HepG2 (cell line): Measurements from ENCODE around the gene KANSL3. TPM values are rescaled to one million over a fixed set of nuclear protein-coding genes. Genes with fewer than 3 reads are reported as not detected.

Experiments
- CHD2 ChIP-seq: IDR thresholded peaks from 2 replicates; pipeline ENCODE4 v1.6.1; 2011; ENCODE audit warnings: low read depth, low read length, improper control_type of control experiment
- GLI4 ChIP-seq: sonication (generic); formaldehyde crosslinking; IDR thresholded peaks from 2 replicates; pipeline ENCODE4 v1.5.1; 2020; ENCODE audit warnings: missing genetic modification reagents, mild to moderate bottlenecking, moderate library complexity, borderline replicate concordance
- KLF12 ChIP-seq: sonication (generic); formaldehyde crosslinking; IDR thresholded peaks from 2 replicates; pipeline ENCODE4 v1.4.0; 2020; ENCODE audit warnings: missing genetic modification reagents, borderline replicate concordance
- NFE2L1 ChIP-seq: sonication (generic); formaldehyde crosslinking; IDR thresholded peaks from 2 replicates; pipeline ENCODE4 v1.4.0; 2020; ENCODE audit warnings: missing genetic modification reagents, mild to moderate bottlenecking, borderline replicate concordance
- PHF8 ChIP-seq: sonication (generic); formaldehyde crosslinking; IDR thresholded peaks from 2 replicates; pipeline ENCODE4 v1.5.0; 2020; ENCODE audit warnings: missing genetic modification reagents
- POLR2A ChIP-seq, 2 experiments: IDR thresholded peaks; 2 replicates each; pipeline ENCODE4 v1.6.1; 2011; ENCODE audit warnings: low read depth in 2 of 2, low read length in 2 of 2, mild to moderate bottlenecking in 1 of 2, moderate library complexity in 1 of 2; ENCODE audit not compliant: insufficient read depth in 1 of 2
- ZNF724P ChIP-seq: sonication (generic); formaldehyde crosslinking; IDR thresholded peaks from 2 replicates; pipeline ENCODE4 v1.8.0; 2022; ENCODE audit warnings: missing genetic modification reagents, borderline replicate concordance
- ZNF816 ChIP-seq: sonication (generic); formaldehyde crosslinking; IDR thresholded peaks from 2 replicates; pipeline ENCODE4 v1.8.0; 2022; ENCODE audit warnings: missing genetic modification reagents, mild to moderate bottlenecking, borderline replicate concordance
- ZSCAN22 ChIP-seq: sonication (generic); formaldehyde crosslinking; IDR thresholded peaks from 2 replicates; pipeline ENCODE4 v1.4.0; 2020; ENCODE audit warnings: mild to moderate bottlenecking, missing genetic modification reagents
- polyA plus RNA-seq, 8 experiments: library from polyadenylated mRNA; depleted of rRNA in 3 of 8; stranded (reverse) in 7 of 8; unstranded in 1 of 8; fragments of >200 nt; fragmentation: Illumina TruSeq in 4 of 8; extraction: Trizol in 4 of 8; gene quantifications; 2 replicates each; pipeline versions ENCODE4 v1.2.1 to v1.2.3, GENCODE V29; 2011 to 2016; ENCODE audit warnings: low read depth in 4 of 8, missing spikeins in 1 of 8, mixed read lengths in 1 of 8; ENCODE audit not compliant: insufficient read depth in 1 of 8
- total RNA-seq, 5 experiments: library from RNA; depleted of rRNA; stranded (reverse); fragments of >200 nt; fragmentation: Illumina TruSeq; extraction: Trizol; gene quantifications; 2 replicates each; pipeline ENCODE4 v1.2.3, GENCODE V29; 2016; ENCODE audit warnings: low read depth in 1 of 5
- TF ChIP-seq, protein P1 (sequence below): conservative IDR thresholded peaks from 2 replicates; pipeline ENCODE4 v1.6.1; 2018; ENCODE audit warnings: missing genetic modification reagents
- TF ChIP-seq, protein P2 (sequence below): sonication (generic); formaldehyde crosslinking; IDR thresholded peaks from 2 replicates; pipeline ENCODE4 v1.4.0; 2020; ENCODE audit warnings: mild to moderate bottlenecking, missing genetic modification reagents, borderline replicate concordance
- TF ChIP-seq, protein P3 (sequence below): sonication (generic); formaldehyde crosslinking; IDR thresholded peaks from 2 replicates; pipeline ENCODE4 v1.5.1; 2020; ENCODE audit warnings: mild to moderate bottlenecking, missing genetic modification reagents, borderline replicate concordance

Gene KANSL3
- total and polyA plus RNA-seq, 2 of the 13 experiments (the other 11 are each of a cell fraction or from before 2014, with no cell fraction given): 20.8 to 37.3 TPM

DNA sequence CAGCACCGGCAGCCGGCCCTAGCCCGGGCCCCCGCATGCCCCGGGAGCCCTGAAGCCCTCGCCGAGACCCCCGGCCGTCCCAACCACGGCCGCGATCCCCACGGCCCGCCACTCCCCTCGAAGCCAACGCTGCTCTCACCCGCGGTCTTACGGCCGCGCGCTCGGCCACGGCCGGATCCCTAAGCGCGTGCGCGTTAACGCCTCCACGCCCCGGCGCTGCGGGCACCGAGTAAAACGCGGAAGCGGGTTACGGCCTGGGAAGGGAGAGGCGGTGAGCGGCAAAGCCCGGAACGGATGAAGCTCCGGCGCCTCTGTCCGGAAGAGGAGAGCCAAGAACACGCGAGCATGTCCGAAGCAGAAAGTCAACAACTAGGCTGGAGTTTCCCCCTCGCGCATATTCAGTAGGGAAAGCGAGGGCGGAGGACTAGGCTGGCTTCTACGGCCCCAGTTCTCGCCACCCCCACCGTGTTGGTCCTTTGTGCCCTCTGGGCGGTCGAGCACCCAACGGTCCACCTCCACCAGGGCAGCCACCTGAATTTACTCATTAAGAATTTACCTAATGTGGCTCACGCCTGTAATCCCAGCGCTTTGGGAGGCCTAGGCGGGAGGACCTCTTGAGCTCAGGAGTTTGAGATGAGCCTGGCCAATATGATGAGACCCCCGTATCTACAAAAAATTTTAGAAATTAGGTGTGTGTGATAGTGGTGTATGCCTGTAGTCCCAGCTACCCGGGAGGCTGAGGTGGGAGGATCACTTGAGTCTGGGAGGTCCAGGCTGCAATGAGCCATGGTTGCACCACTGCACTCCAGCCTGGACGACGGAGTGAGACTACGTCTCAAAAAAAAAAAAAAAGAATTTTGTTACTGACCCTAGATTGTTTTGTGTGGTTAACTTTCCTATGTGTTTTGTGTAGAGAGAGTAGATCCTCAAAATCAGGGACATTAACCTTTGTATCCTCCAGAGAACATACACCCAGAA is at the start of gene KANSL3 (continued):
- TF ChIP-seq, protein P1, sequence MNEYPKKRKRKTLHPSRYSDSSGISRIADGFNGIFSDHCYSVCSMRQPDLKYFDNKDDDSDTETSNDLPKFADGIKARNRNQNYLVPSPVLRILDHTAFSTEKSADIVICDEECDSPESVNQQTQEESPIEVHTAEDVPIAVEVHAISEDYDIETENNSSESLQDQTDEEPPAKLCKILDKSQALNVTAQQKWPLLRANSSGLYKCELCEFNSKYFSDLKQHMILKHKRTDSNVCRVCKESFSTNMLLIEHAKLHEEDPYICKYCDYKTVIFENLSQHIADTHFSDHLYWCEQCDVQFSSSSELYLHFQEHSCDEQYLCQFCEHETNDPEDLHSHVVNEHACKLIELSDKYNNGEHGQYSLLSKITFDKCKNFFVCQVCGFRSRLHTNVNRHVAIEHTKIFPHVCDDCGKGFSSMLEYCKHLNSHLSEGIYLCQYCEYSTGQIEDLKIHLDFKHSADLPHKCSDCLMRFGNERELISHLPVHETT: peak; percentile 95
- TF ChIP-seq NFE2L1 (CRISPR knock-in tag): no peak
- peak; percentile 91; the same call in 1 of the 2 replicates for TF ChIP-seq ZNF724P (CRISPR knock-in tag)
- peak; percentile 87 to 97 for TF ChIP-seq POLR2A (IDR thresholded peaks at IDR 0.05; ENCODE audit: insufficient read depth in 1 of 2, low read depth in 2 of 2, low read length in 2 of 2)
- TF ChIP-seq CHD2: peak; percentile 70; the same call in 1 of the 2 replicates
- peak; percentile 88; the same call in 1 of the 2 replicates for TF ChIP-seq KLF12
- TF ChIP-seq PHF8 (CRISPR knock-in tag): peak; percentile 99
- TF ChIP-seq, protein P2, sequence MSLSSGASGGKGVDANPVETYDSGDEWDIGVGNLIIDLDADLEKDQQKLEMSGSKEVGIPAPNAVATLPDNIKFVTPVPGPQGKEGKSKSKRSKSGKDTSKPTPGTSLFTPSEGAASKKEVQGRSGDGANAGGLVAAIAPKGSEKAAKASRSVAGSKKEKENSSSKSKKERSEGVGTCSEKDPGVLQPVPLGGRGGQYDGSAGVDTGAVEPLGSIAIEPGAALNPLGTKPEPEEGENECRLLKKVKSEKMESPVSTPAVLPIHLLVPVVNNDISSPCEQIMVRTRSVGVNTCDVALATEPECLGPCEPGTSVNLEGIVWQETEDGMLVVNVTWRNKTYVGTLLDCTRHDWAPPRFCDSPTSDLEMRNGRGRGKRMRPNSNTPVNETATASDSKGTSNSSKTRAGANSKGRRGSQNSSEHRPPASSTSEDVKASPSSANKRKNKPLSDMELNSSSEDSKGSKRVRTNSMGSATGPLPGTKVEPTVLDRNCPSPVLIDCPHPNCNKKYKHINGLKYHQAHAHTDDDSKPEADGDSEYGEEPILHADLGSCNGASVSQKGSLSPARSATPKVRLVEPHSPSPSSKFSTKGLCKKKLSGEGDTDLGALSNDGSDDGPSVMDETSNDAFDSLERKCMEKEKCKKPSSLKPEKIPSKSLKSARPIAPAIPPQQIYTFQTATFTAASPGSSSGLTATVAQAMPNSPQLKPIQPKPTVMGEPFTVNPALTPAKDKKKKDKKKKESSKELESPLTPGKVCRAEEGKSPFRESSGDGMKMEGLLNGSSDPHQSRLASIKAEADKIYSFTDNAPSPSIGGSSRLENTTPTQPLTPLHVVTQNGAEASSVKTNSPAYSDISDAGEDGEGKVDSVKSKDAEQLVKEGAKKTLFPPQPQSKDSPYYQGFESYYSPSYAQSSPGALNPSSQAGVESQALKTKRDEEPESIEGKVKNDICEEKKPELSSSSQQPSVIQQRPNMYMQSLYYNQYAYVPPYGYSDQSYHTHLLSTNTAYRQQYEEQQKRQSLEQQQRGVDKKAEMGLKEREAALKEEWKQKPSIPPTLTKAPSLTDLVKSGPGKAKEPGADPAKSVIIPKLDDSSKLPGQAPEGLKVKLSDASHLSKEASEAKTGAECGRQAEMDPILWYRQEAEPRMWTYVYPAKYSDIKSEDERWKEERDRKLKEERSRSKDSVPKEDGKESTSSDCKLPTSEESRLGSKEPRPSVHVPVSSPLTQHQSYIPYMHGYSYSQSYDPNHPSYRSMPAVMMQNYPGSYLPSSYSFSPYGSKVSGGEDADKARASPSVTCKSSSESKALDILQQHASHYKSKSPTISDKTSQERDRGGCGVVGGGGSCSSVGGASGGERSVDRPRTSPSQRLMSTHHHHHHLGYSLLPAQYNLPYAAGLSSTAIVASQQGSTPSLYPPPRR (CRISPR knock-in tag): peak; percentile 88
- TF ChIP-seq, protein P3, sequence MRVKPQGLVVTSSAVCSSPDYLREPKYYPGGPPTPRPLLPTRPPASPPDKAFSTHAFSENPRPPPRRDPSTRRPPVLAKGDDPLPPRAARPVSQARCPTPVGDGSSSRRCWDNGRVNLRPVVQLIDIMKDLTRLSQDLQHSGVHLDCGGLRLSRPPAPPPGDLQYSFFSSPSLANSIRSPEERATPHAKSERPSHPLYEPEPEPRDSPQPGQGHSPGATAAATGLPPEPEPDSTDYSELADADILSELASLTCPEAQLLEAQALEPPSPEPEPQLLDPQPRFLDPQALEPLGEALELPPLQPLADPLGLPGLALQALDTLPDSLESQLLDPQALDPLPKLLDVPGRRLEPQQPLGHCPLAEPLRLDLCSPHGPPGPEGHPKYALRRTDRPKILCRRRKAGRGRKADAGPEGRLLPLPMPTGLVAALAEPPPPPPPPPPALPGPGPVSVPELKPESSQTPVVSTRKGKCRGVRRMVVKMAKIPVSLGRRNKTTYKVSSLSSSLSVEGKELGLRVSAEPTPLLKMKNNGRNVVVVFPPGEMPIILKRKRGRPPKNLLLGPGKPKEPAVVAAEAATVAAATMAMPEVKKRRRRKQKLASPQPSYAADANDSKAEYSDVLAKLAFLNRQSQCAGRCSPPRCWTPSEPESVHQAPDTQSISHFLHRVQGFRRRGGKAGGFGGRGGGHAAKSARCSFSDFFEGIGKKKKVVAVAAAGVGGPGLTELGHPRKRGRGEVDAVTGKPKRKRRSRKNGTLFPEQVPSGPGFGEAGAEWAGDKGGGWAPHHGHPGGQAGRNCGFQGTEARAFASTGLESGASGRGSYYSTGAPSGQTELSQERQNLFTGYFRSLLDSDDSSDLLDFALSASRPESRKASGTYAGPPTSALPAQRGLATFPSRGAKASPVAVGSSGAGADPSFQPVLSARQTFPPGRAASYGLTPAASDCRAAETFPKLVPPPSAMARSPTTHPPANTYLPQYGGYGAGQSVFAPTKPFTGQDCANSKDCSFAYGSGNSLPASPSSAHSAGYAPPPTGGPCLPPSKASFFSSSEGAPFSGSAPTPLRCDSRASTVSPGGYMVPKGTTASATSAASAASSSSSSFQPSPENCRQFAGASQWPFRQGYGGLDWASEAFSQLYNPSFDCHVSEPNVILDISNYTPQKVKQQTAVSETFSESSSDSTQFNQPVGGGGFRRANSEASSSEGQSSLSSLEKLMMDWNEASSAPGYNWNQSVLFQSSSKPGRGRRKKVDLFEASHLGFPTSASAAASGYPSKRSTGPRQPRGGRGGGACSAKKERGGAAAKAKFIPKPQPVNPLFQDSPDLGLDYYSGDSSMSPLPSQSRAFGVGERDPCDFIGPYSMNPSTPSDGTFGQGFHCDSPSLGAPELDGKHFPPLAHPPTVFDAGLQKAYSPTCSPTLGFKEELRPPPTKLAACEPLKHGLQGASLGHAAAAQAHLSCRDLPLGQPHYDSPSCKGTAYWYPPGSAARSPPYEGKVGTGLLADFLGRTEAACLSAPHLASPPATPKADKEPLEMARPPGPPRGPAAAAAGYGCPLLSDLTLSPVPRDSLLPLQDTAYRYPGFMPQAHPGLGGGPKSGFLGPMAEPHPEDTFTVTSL (CRISPR knock-in tag): peak; percentile 83
- peak; percentile 93; the same call in 1 of the 2 replicates for TF ChIP-seq GLI4
- no peak; the same call in 1 of the 2 replicates for TF ChIP-seq ZSCAN22 (CRISPR knock-in tag)
- peak; percentile 95 for TF ChIP-seq ZNF816 (CRISPR knock-in tag)
